Activated naive CD8-positive, alpha-beta T cell treated with anti-CD3 and anti-CD28 coated beads for 36 hours (primary cell): ENCODE measurements around the gene P4HB. TPM values are rescaled to one million over a fixed set of nuclear protein-coding genes. Genes with fewer than 3 reads are reported as not detected.

Experiments
- DNase-seq: peaks from one replicate; pipeline ENCODE4 v3.0.0; 2021
- H3K27ac Mint-ChIP-seq: one replicate; pipeline ENCODE4 v1.8.0; 2022; ENCODE audit warnings: mild to moderate bottlenecking, moderate library complexity, mixed read lengths
- H3K27me3 Mint-ChIP-seq: one replicate; pipeline ENCODE4 v1.8.0; 2022; ENCODE audit warnings: mild to moderate bottlenecking, mixed read lengths
- H3K36me3 Mint-ChIP-seq: one replicate; pipeline ENCODE4 v1.8.0; 2021; ENCODE audit warnings: mild to moderate bottlenecking, mixed read lengths
- H3K4me1 Mint-ChIP-seq: one replicate; pipeline ENCODE4 v1.8.0; 2021; ENCODE audit warnings: mixed read lengths
- H3K4me3 Mint-ChIP-seq: one replicate; pipeline ENCODE4 v1.8.0; 2022; ENCODE audit warnings: mild to moderate bottlenecking, moderate library complexity, mixed read lengths
- H3K9me3 Mint-ChIP-seq: one replicate; pipeline ENCODE4 v1.8.0; 2022; ENCODE audit warnings: mixed read lengths
- total RNA-seq, 2 experiments: library from RNA; stranded (reverse); gene quantifications; one replicate each; pipeline ENCODE4 v1.2.3, GENCODE V29; 2021

The P4HB gene
- total RNA-seq, 2 experiments from 2014 or later, result 395 to 405 TPM

DNA sequence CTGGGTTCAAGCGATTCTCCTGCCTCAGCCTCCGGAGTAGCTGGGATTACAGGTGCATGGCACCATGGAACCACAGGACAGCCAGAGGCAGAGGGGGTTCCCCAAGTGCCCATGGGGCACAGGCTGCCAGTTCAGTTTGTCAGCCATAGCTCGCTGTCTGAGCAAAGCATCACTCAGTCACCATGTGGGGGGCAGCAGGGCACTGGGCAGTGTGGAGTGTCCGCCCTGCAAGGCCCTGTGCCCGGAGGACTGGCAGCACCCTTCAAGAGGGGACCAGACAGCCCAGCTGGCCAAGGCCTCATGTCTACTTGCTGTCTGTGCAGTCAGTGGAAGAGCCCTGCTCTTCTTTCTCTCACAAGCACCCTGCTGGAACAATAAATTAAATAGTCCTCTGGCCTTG lies 24.6 kb upstream of the P4HB start:
- no peak for DNase-seq
- H3K9me3 Mint-ChIP-seq, result no peaks in the 10 kb centered on the region
- H3K27ac Mint-ChIP-seq, result no peak overlapping the region
- H3K36me3 Mint-ChIP-seq, result peaks cover 53% of the 10 kb centered on the region
- H3K4me1 Mint-ChIP-seq, result peaks cover 12% of the 10 kb centered on the region
- no peak overlapping the region for H3K4me3 Mint-ChIP-seq
- no peaks in the 10 kb centered on the region for H3K27me3 Mint-ChIP-seq

GRCh38 chr17:81884520-81884919 lies 24.2 kb upstream of the P4HB start:
- Mint-ChIP-seq H3K4me3 (no peak overlapping the region), H3K4me1 (peaks cover 12% of the 10 kb centered on the region), H3K27me3 (no peaks in the 10 kb centered on the region), H3K27ac (peak overlapping the region; percentile 29), H3K9me3 (no peaks in the 10 kb centered on the region), H3K36me3 (peaks cover 52% of the 10 kb centered on the region)
- DNase-seq, result no peak

GRCh38 chr17:81879121-81879520 lies 18.8 kb upstream of the P4HB start:
- Mint-ChIP-seq H3K27me3 (no peaks in the 10 kb centered on the region), H3K4me3 (no peak overlapping the region), H3K9me3 (no peaks in the 10 kb centered on the region), H3K36me3 (peaks cover 31% of the 10 kb centered on the region), H3K4me1 (peaks cover 7% of the 10 kb centered on the region), H3K27ac (no peak overlapping the region)
- DNase-seq, result no peak

GRCh38 chr17:81878294-81878693 lies 18.0 kb upstream of the P4HB start:
- Mint-ChIP-seq H3K27me3 (no peaks in the 10 kb centered on the region), H3K4me3 (no peak overlapping the region), H3K27ac (no peak overlapping the region), H3K36me3 (peaks cover 32% of the 10 kb centered on the region), H3K9me3 (no peaks in the 10 kb centered on the region), H3K4me1 (peaks cover 13% of the 10 kb centered on the region)
- no peak for DNase-seq

DNA sequence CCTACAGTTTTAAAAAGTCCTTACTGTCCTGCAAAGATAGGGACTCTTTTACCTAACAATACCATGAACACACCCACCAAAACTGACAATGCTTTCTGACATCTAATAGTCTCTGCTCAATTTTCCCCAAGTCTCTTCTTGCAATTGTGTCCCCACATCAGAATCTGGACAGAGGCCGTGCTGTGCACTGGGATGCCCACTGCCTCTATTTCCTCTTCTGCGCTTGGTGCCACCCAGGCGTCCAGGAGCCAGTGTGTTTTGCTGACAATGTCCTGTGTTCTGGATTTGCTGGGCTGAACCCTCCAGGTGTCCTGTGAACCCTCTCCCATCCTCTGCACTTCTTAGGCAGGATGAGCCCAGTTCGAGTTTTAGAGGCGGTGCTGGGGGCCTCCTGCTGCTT lies 17.2 kb upstream of the P4HB start:
- Mint-ChIP-seq H3K9me3 (no peaks in the 10 kb centered on the region), H3K27me3 (no peaks in the 10 kb centered on the region), H3K4me1 (peaks cover 20% of the 10 kb centered on the region), H3K4me3 (no peak overlapping the region), H3K27ac (no peak overlapping the region), H3K36me3 (peaks cover 36% of the 10 kb centered on the region)
- no peak for DNase-seq

GRCh38 chr17:81871387-81872230 lies 11.3 kb upstream of the P4HB start:
- no peaks in the 10 kb centered on the region for H3K27me3 Mint-ChIP-seq
- peak overlapping the region; percentile 94 for H3K27ac Mint-ChIP-seq
- peak; percentile 97 for DNase-seq
- H3K9me3 Mint-ChIP-seq, result no peaks in the 10 kb centered on the region
- H3K4me3 Mint-ChIP-seq, result peak overlapping the region; percentile 85
- H3K4me1 Mint-ChIP-seq, result peaks cover 36% of the 10 kb centered on the region
- peaks cover 24% of the 10 kb centered on the region for H3K36me3 Mint-ChIP-seq

GRCh38 chr17:81870981-81871386 lies 10.6 kb upstream of the P4HB start, which contains the start of gene ARHGDIA:
Gene ARHGDIA (minus strand): TSS chr17:81871337. CDS start chr17:81869930, 1,407 bp downstream.
- DNase-seq, result no peak
- H3K36me3 Mint-ChIP-seq, result peaks cover 24% of the 10 kb centered on the region
- H3K9me3 Mint-ChIP-seq, result no peaks in the 10 kb centered on the region
- no peaks in the 10 kb centered on the region for H3K27me3 Mint-ChIP-seq
- peaks cover 37% of the 10 kb centered on the region for H3K4me1 Mint-ChIP-seq
- H3K4me3 Mint-ChIP-seq, result peak within 1 kb of the TSS; percentile 93
- H3K27ac Mint-ChIP-seq, result peak within 1 kb of the TSS; percentile 95

- H3K4me3 Mint-ChIP-seq, result peak overlapping the region; percentile 93
- peaks cover 43% of the 10 kb centered on the region for H3K4me1 Mint-ChIP-seq
- H3K9me3 Mint-ChIP-seq, result no peaks in the 10 kb centered on the region
- H3K36me3 Mint-ChIP-seq, result peaks cover 26% of the 10 kb centered on the region
- peak overlapping the region; percentile 95 for H3K27ac Mint-ChIP-seq
- H3K27me3 Mint-ChIP-seq, result no peaks in the 10 kb centered on the region
- peak; percentile 63 for DNase-seq
Measured at GRCh38 chr17:81870131-81870980, 10.0 kb upstream of the P4HB start.

- H3K27ac Mint-ChIP-seq, result peak overlapping the region; percentile 95
- DNase-seq, result peak; percentile 72
- no peaks in the 10 kb centered on the region for H3K9me3 Mint-ChIP-seq
- H3K36me3 Mint-ChIP-seq, result peaks cover 29% of the 10 kb centered on the region
- H3K4me1 Mint-ChIP-seq, result peaks cover 44% of the 10 kb centered on the region
- no peaks in the 10 kb centered on the region for H3K27me3 Mint-ChIP-seq
- peak overlapping the region; percentile 93 for H3K4me3 Mint-ChIP-seq
Measured at GRCh38 chr17:81869221-81870130, 9.1 kb upstream of the P4HB start.

DNA sequence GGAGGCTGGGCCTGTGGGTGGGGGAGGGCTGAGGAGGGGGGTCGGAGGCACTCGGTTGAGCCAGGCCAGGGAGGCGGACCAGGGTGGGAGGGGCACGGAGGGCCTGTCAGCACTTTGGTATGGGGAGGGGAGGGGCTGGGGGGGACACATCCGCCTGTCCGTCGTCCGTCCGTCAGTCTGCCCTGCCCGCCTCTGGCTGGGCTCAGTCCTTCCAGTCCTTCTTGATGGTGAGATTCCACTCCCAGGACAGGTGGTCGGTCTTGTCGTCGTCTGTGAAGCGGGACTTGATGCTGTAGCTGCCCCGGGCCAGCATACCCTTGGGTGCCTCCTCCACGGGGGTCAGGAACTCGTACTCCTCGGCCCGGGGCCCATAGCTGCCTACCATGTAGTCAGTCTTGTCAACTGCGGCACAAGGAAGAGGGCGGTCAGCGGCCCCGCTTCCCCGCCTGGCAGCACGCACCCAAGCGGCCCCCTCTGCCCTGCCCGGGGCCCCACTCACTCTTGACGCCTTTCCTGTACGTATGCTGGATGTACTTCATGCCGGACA lies 8.4 kb upstream of the P4HB start:
- no peaks in the 10 kb centered on the region for H3K9me3 Mint-ChIP-seq
- peak overlapping the region; percentile 93 for H3K4me3 Mint-ChIP-seq
- peak; percentile 18 for DNase-seq
- H3K27ac Mint-ChIP-seq, result peak overlapping the region; percentile 95
- peaks cover 30% of the 10 kb centered on the region for H3K36me3 Mint-ChIP-seq
- H3K4me1 Mint-ChIP-seq, result peaks cover 42% of the 10 kb centered on the region
- no peaks in the 10 kb centered on the region for H3K27me3 Mint-ChIP-seq

- no peaks in the 10 kb centered on the region for H3K9me3 Mint-ChIP-seq
- peaks cover 34% of the 10 kb centered on the region for H3K36me3 Mint-ChIP-seq
- H3K4me1 Mint-ChIP-seq, result peaks cover 44% of the 10 kb centered on the region
- peak overlapping the region; percentile 82 for H3K27ac Mint-ChIP-seq
- no peaks in the 10 kb centered on the region for H3K27me3 Mint-ChIP-seq
- no peak for DNase-seq
- peak overlapping the region; percentile 48 for H3K4me3 Mint-ChIP-seq
Measured at GRCh38 chr17:81867991-81868673, 7.8 kb upstream of the P4HB start.

- H3K27me3 Mint-ChIP-seq, result no peaks in the 10 kb centered on the region
- peak overlapping the region; percentile 82 for H3K27ac Mint-ChIP-seq
- H3K4me1 Mint-ChIP-seq, result peaks cover 44% of the 10 kb centered on the region
- H3K36me3 Mint-ChIP-seq, result peaks cover 34% of the 10 kb centered on the region
- peak; percentile 34 for DNase-seq
- no peaks in the 10 kb centered on the region for H3K9me3 Mint-ChIP-seq
- peak overlapping the region; percentile 50 for H3K4me3 Mint-ChIP-seq
Measured at GRCh38 chr17:81867170-81867990, 7.0 kb upstream of the P4HB start.
